ENCODE measurements around the gene KIRREL3. TPM values are rescaled to one million over a fixed set of nuclear protein-coding genes. Genes with fewer than 3 reads are reported as not detected.

Gene KIRREL3
- total RNA-seq, 1 experiment from 2014 or later: 2.2 TPM

DNA sequence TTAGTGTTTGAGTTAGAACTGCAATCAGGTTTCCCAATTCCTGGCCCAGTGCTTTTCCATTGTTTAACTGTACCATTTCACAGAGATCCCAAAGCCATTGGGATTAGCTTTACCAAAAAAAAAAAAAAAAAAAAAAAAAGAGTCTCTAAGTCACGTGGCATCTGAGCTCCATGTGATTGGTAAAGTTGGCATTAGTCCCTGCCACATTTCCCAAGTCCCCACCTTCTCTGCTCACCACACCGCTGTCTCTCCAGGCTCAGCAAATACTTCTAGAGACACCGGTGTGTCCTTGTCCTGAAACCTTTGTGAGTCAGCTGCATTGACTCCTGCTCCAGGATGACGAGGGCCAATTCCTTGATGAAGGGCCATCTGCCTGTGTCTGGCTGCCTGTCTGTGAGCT, 305.3 kb downstream of the KIRREL3 start:
- ChIA-PET POLR2A (ENCODE audit: unreplicated experiment) (interaction anchor here (0.7 kb wide), 1 partner anchor 94 kb away, joined by 3 read pairs; no protein-coding TSS in a partner anchor), CTCF (interaction anchor here (0.5 kb wide), 1 partner anchor 295 kb away, joined by 4 read pairs; no protein-coding TSS in a partner anchor)
- Histone ChIP-seq H4K20me1 (ENCODE audit: insufficient read depth) (no peaks in the 10 kb centered on the region), H3K9me2 (ENCODE audit: insufficient read depth) (no peaks in the 10 kb centered on the region), H3K4me2 (no peak overlapping the region), H3K36me3 (ENCODE audit: low read depth) (no peaks in the 10 kb centered on the region), H3F3A (ENCODE audit: insufficient read depth, low read depth) (no peaks in the 10 kb centered on the region), H3K27me3 (ENCODE audit: insufficient read depth, low read depth) (peaks cover 87% of the 10 kb centered on the region), H3K79me2 (ENCODE audit: low read depth) (no peaks in the 10 kb centered on the region), H3K4me3 (no peak overlapping the region), H2AFZ (no peak overlapping the region), H3K9me3 (ENCODE audit: insufficient read depth, low read depth) (no peaks in the 10 kb centered on the region), H3K27ac (no peak overlapping the region), H3K4me1 (replicated peaks; ENCODE audit: insufficient read depth) (no peaks in the 10 kb centered on the region)
- BruUV-seq (replicated peaks): no TSS peak
- intact Hi-C loops (cut with micrococcal nuclease; ENCODE audit: unreplicated experiment): no loop called here
- TF ChIP-seq, protein P1, sequence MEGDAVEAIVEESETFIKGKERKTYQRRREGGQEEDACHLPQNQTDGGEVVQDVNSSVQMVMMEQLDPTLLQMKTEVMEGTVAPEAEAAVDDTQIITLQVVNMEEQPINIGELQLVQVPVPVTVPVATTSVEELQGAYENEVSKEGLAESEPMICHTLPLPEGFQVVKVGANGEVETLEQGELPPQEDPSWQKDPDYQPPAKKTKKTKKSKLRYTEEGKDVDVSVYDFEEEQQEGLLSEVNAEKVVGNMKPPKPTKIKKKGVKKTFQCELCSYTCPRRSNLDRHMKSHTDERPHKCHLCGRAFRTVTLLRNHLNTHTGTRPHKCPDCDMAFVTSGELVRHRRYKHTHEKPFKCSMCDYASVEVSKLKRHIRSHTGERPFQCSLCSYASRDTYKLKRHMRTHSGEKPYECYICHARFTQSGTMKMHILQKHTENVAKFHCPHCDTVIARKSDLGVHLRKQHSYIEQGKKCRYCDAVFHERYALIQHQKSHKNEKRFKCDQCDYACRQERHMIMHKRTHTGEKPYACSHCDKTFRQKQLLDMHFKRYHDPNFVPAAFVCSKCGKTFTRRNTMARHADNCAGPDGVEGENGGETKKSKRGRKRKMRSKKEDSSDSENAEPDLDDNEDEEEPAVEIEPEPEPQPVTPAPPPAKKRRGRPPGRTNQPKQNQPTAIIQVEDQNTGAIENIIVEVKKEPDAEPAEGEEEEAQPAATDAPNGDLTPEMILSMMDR (conservative IDR thresholded peaks at IDR 0.05): no peak
- no peak for TF ChIP-seq EZH2 (IDR thresholded peaks at IDR 0.05; ENCODE audit: low read depth)
- no peak for DNase-seq

GRCh38 chr11:126694065-126694625, 306.4 kb downstream of the KIRREL3 start:
- TF ChIP-seq EZH2 (IDR thresholded peaks at IDR 0.05; ENCODE audit: low read depth): no peak
- TF ChIP-seq, protein P1 (conservative IDR thresholded peaks at IDR 0.05): no peak
- BruUV-seq (replicated peaks): no TSS peak
- ChIA-PET CTCF (no interaction called here), POLR2A (ENCODE audit: unreplicated experiment) (no interaction called here)
- no peak for DNase-seq
- Histone ChIP-seq H3K9me3 (ENCODE audit: insufficient read depth, low read depth) (no peaks in the 10 kb centered on the region), H4K20me1 (ENCODE audit: insufficient read depth) (no peaks in the 10 kb centered on the region), H3K36me3 (ENCODE audit: low read depth) (no peaks in the 10 kb centered on the region), H3K79me2 (ENCODE audit: low read depth) (no peaks in the 10 kb centered on the region), H3K4me2 (no peak overlapping the region), H3K9me2 (ENCODE audit: insufficient read depth) (no peaks in the 10 kb centered on the region), H3K27me3 (ENCODE audit: insufficient read depth, low read depth) (peaks cover 86% of the 10 kb centered on the region), H3K27ac (no peak overlapping the region), H3K4me1 (replicated peaks; ENCODE audit: insufficient read depth) (no peaks in the 10 kb centered on the region), H2AFZ (no peak overlapping the region), H3F3A (ENCODE audit: insufficient read depth, low read depth) (no peaks in the 10 kb centered on the region), H3K4me3 (no peak overlapping the region)
- intact Hi-C loops (cut with micrococcal nuclease; ENCODE audit: unreplicated experiment): no loop called here

DNA sequence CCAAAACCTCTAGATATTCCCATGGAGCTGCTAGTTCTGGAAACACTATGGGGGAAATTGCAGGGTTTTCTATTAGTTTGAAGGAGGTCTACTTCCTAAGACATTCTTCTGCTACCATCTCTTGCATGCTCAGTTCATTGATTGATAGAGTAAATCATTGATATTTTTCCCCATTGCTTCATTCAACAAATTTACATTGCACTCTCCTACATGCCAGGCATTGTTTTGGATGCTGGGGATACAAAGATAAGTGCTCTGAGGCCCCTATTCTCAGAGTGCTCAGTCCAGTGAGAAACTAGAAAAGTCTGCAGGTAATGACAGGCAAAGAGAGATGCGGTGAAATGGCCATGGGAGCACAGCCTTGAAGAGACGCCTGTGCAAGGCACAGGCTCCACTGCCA, 313.1 kb downstream of the KIRREL3 start:
- Histone ChIP-seq H4K20me1 (ENCODE audit: insufficient read depth) (no peaks in the 10 kb centered on the region), H3K27ac (no peak overlapping the region), H3K27me3 (ENCODE audit: insufficient read depth, low read depth) (peaks cover 79% of the 10 kb centered on the region), H3K4me3 (no peak overlapping the region), H3K9me2 (ENCODE audit: insufficient read depth) (no peaks in the 10 kb centered on the region), H3K79me2 (ENCODE audit: low read depth) (no peaks in the 10 kb centered on the region), H3K4me2 (no peak overlapping the region), H3K36me3 (ENCODE audit: low read depth) (no peaks in the 10 kb centered on the region), H3F3A (ENCODE audit: insufficient read depth, low read depth) (no peaks in the 10 kb centered on the region), H3K9me3 (ENCODE audit: insufficient read depth, low read depth) (no peaks in the 10 kb centered on the region), H3K4me1 (replicated peaks; ENCODE audit: insufficient read depth) (no peaks in the 10 kb centered on the region), H2AFZ (no peak overlapping the region)
- ChIA-PET CTCF (no interaction called here), POLR2A (ENCODE audit: unreplicated experiment) (no interaction called here)
- no TSS peak for BruUV-seq (replicated peaks)
- TF ChIP-seq, protein P1 (conservative IDR thresholded peaks at IDR 0.05): no peak
- TF ChIP-seq EZH2 (IDR thresholded peaks at IDR 0.05; ENCODE audit: low read depth): no peak
- DNase-seq: no peak
- intact Hi-C loops (cut with micrococcal nuclease; ENCODE audit: unreplicated experiment): no loop called here
